Spleen (tissue), 11 donors: ENCODE measurements around the gene PARP9. TPM values are rescaled to one million over a fixed set of nuclear protein-coding genes. Genes with fewer than 3 reads are reported as not detected.

Experiments used
- DNase-seq: peaks from one replicate; pipeline ENCODE4 v3.0.0-alpha.2; 2020
- H3K27ac ChIP-seq, 8 donors: fragments of 200-600 bp; sonication (generic) in 7 of 8; 1 replicate in 4 of 8; 2 replicates in 4 of 8; pipeline versions ENCODE4 v1.5.0 to v1.8.0; 2016 to 2021; ENCODE audit warnings: inconsistent platforms in 4 of 8, mild to moderate bottlenecking in 4 of 8, moderate library complexity in 1 of 8
- H3K27me3 ChIP-seq, 7 donors: fragments of 200-600 bp; sonication (generic) in 6 of 7; replicated peaks in 1 of 7; 1 replicate in 4 of 7; 2 replicates in 3 of 7; pipeline versions ENCODE4 v1.5.0 to v1.8.0; 2016 to 2021; ENCODE audit warnings: inconsistent platforms in 3 of 7, mild to moderate bottlenecking in 1 of 7
- H3K36me3 ChIP-seq, 6 donors: fragments of 200-600 bp; sonication (generic) in 5 of 6; 1 replicate in 4 of 6; 2 replicates in 2 of 6; pipeline versions ENCODE4 v1.5.0 to v1.8.0; 2016 to 2021; ENCODE audit warnings: inconsistent platforms in 2 of 6
- H3K4me1 ChIP-seq, 6 donors: fragments of 200-600 bp; sonication (generic) in 5 of 6; 1 replicate in 3 of 6; 2 replicates in 3 of 6; pipeline versions ENCODE4 v1.5.0 to v1.8.0; 2016 to 2021; ENCODE audit warnings: inconsistent platforms in 3 of 6
- H3K4me3 ChIP-seq, 8 donors: fragments of 200-600 bp; sonication (generic) in 7 of 8; 1 replicate in 4 of 8; 2 replicates in 4 of 8; pipeline versions ENCODE4 v1.5.0 to v1.8.0; 2016 to 2021; ENCODE audit warnings: inconsistent platforms in 4 of 8, mild to moderate bottlenecking in 4 of 8, moderate library complexity in 2 of 8
- H3K9me3 ChIP-seq, 8 donors: fragments of 200-600 bp; sonication (generic) in 7 of 8; 1 replicate in 4 of 8; 2 replicates in 4 of 8; pipeline versions ENCODE4 v1.5.0 to v1.8.0; 2016 to 2021; ENCODE audit warnings: inconsistent platforms in 4 of 8
- CTCF ChIP-seq, 11 experiments: fragments of 200-600 bp in 7 of 11; fragments of 450-650 bp in 4 of 11; sonication (generic) in 4 of 11; IDR thresholded peaks in 8 of 11; conservative IDR thresholded peaks in 3 of 11; 1 replicate in 7 of 11; 2 replicates in 4 of 11; pipeline versions ENCODE4 v1.4.0 to v1.8.0; 2016 to 2021; ENCODE audit warnings: antibody characterized with exemption in 11 of 11, inconsistent platforms in 4 of 11, mild to moderate bottlenecking in 1 of 11
- POLR2A ChIP-seq, 3 donors: fragments of 450-650 bp; IDR thresholded peaks; one replicate each; pipeline ENCODE4 v1.5.1; 2017; ENCODE audit warnings: antibody characterized with exemption in 3 of 3, mild to moderate bottlenecking in 1 of 3
- POLR2AphosphoS5 ChIP-seq, 3 donors: sonication (generic); formaldehyde crosslinking; IDR thresholded peaks; one replicate each; pipeline ENCODE4 v1.5.1; 2017; ENCODE audit warnings: antibody characterized with exemption in 3 of 3
- WGBS, 5 donors: extraction: QIAGEN DNeasy Blood & Tissue Kit in 3 of 5; methylation state at CpG; one replicate each; pipeline versions ENCODE4 v1.1.5 to v1.1.7; 2013 to 2018; 5-methylcytosine and 5-hydroxymethylcytosine counted together
- intact Hi-C: fragments of 100-400 bp; cut with DNase I; formaldehyde crosslinking; loops from one replicate; pipeline ENCODE4 v1.15.0; 2023; ENCODE audit warnings: low total_unique reads
- polyA plus RNA-seq, 3 donors: library from polyadenylated mRNA; stranded (reverse); fragments of 200-250 nt; gene quantifications; one replicate each; pipeline ENCODE4 v1.2.1, GENCODE V29; 2013
- total RNA-seq, 7 donors: library from RNA; depleted of rRNA in 3 of 7; stranded (reverse); fragments of >200 nt in 3 of 7; fragmentation: NEBNext Ultra II Directional in 4 of 7; extraction: Animal tissue kit (Norgen Biotek cat#: 25700) in 4 of 7; gene quantifications; one replicate each; pipeline versions ENCODE4 v1.1.0 to v1.2.1, GENCODE V29; 2016 to 2021
- donor health status: healthy with polysubstance abuse.
- donor health status: DM: no; HTN: no; CAD: no; lungs with moderate emphysema.
- donor health status: DM: no; HTN: no; CAD: no.
- donor health status: Bipolar disorder and iron deficiency.
- donor health status: healthy.
- donor health status: DM: no; HTN: no; CAD: no.
- donor health status: DM: yes; HTN: yes; CAD: no.

The PARP9 gene
- total and polyA plus RNA-seq, 10 donors, result 24.0 to 72.6 (median 61.8) TPM

GRCh38 chr3:122587572-122587971 lies 23.5 kb upstream of the PARP9 start:
- DNase-seq, result no peak
- intact Hi-C loops, result no loop called here
- TF ChIP-seq CTCF (IDR thresholded peaks at IDR 0.05 in 8 of 11, conservative IDR thresholded peaks at IDR 0.05 in 3 of 11) (no peak), POLR2A (IDR thresholded peaks at IDR 0.05) (no peak), POLR2AphosphoS5 (IDR thresholded peaks at IDR 0.05) (no peak)
- no peaks in the 10 kb centered on the region for H3K27me3 ChIP-seq
- no peak overlapping the region for H3K27ac ChIP-seq
- H3K4me3 ChIP-seq, result no peak overlapping the region
- peaks cover 0 to 41% (median 9%) of the 10 kb centered on the region in 6 donors for H3K4me1 ChIP-seq
- peaks cover 0 to 22% (median 6%) of the 10 kb centered on the region in 6 donors for H3K36me3 ChIP-seq
- peaks cover 0 to 17% (median 14%) of the 10 kb centered on the region in 8 donors for H3K9me3 ChIP-seq
- 30 to 57% (median 48%) methylated on average over 1 to 2 of the region's 2 CpGs for WGBS, 5 donors

GRCh38 chr3:122586773-122587485 lies 22.8 kb upstream of the PARP9 start:
- intact Hi-C loops, result no loop called here
- Histone ChIP-seq H3K36me3 (peaks cover 0 to 29% (median 6%) of the 10 kb centered on the region in 6 donors), H3K4me1 (peaks cover 0 to 39% (median 9%) of the 10 kb centered on the region in 6 donors), H3K27ac (no peak overlapping the region), H3K4me3 (no peak overlapping the region), H3K9me3 (peaks cover 6 to 24% (median 20%) of the 10 kb centered on the region in 8 donors), H3K27me3 (no peaks in the 10 kb centered on the region)
- no peak for DNase-seq
- TF ChIP-seq POLR2A (IDR thresholded peaks at IDR 0.05) (no peak), CTCF (IDR thresholded peaks at IDR 0.05 in 8 of 11, conservative IDR thresholded peaks at IDR 0.05 in 3 of 11) (no peak), POLR2AphosphoS5 (IDR thresholded peaks at IDR 0.05) (no peak)

GRCh38 chr3:122586098-122586497 lies 22.0 kb upstream of the PARP9 start:
- Histone ChIP-seq H3K27me3 (no peaks in the 10 kb centered on the region), H3K4me3 (no peak overlapping the region), H3K9me3 (peaks cover 12 to 32% (median 28%) of the 10 kb centered on the region in 8 donors), H3K4me1 (peaks cover 0 to 40% (median 9%) of the 10 kb centered on the region in 6 donors), H3K27ac (no peak overlapping the region), H3K36me3 (peaks cover 0 to 30% (median 6%) of the 10 kb centered on the region in 6 donors)
- TF ChIP-seq CTCF (IDR thresholded peaks at IDR 0.05 in 8 of 11, conservative IDR thresholded peaks at IDR 0.05 in 3 of 11) (no peak), POLR2A (IDR thresholded peaks at IDR 0.05) (no peak), POLR2AphosphoS5 (IDR thresholded peaks at IDR 0.05) (no peak)
- intact Hi-C loops, result no loop called here
- no peak for DNase-seq
- 58 to 67% (median 62%) methylated on average over 1 of the region's 1 CpG for WGBS, 5 donors

- intact Hi-C loops, result no loop called here
- H3K4me3 ChIP-seq, result no peak overlapping the region
- H3K9me3 ChIP-seq, result peaks cover 12 to 33% (median 30%) of the 10 kb centered on the region in 8 donors
- 93 to 100% (median 97%) methylated on average over 1 of the region's 1 CpG for WGBS, 5 donors
- H3K4me1 ChIP-seq, result peaks cover 0 to 50% (median 19%) of the 10 kb centered on the region in 6 donors
- H3K27me3 ChIP-seq, result no peaks in the 10 kb centered on the region
- TF ChIP-seq POLR2A (IDR thresholded peaks at IDR 0.05) (no peak), CTCF (IDR thresholded peaks at IDR 0.05 in 8 of 11, conservative IDR thresholded peaks at IDR 0.05 in 3 of 11) (no peak), POLR2AphosphoS5 (IDR thresholded peaks at IDR 0.05) (no peak)
- H3K36me3 ChIP-seq, result peaks cover 0 to 30% (median 6%) of the 10 kb centered on the region in 6 donors
- H3K27ac ChIP-seq, result no peak overlapping the region
- DNase-seq, result no peak
Observed at GRCh38 chr3:122582390-122582789, 18.3 kb upstream of the PARP9 start.
